Measurements from ENCODE around the gene ICOS.

The ICOS gene

DNA sequence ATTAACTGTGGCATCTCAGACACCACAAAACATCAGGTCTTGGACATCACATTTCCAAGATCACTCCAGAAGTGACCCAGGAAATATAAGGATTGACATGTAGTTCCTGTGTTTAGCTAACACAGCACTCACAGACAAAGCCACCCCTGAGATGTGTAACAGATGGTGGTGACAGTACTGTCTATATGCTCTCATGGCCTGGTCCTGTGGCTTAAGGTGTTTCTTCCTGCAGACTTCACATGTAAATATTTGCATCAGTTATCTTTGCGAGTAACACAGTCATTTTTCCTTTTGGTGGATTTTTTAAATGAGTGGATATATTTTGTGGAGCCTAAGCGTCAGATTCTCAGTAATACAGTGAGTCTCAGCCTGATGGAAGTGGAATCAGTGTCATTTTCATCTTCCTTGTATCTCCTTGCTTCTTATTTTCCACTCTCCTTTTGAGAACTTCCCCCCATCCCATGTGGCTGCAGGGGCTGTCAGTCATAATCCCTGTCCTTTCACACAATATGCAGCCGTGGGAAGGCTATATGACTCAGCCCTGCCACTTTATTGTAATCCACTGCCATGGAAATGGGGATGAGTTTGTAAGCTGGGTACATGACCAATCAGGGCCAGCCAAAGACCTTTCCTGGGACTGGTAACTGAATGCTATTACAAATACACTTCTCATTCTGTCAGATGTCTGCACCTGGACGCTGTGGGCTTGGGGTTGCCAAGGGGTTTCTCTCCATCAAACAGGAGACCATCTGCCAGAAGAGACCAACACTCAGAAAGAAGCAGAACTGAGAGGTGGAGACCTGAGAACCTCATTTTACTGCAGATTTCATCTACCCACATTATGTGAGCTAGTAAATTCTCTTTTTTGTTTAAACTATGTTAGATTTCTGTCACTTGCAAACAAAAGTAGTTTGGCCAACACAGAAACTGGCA lies 74.3 kb downstream of the ICOS start:
- no peak for DNase-seq (ENCODE audit: low read depth, low spot score)
